ENCODE measurements around the gene C11orf54.
"Not testable (repeated sequence)": the region's sequence is repeated elsewhere in the genome, so short reads cannot be mapped to it uniquely, and the experiment has no call there.

Gene C11orf54

GRCh38 chr11:93734427-93735222 lies 6.8 kb upstream of the C11orf54 start:
- DNase-seq, result no peak

GRCh38 chr11:93735627-93736026 lies 5.8 kb upstream of the C11orf54 start:
- DNase-seq, result no peak

GRCh38 chr11:93736129-93736528 lies 5.3 kb upstream of the C11orf54 start:
- no peak for DNase-seq

GRCh38 chr11:93737904-93738612 lies 3.4 kb upstream of the C11orf54 start:
- DNase-seq, result no peak

- no peak for DNase-seq
Observed at GRCh38 chr11:93738647-93739081, 2.8 kb upstream of the C11orf54 start.

GRCh38 chr11:93740031-93740729 lies 1.3 kb upstream of the C11orf54 start:
- peak; percentile 43 for DNase-seq

GRCh38 chr11:93740730-93741093 lies 760 bp upstream of the C11orf54 start:
- DNase-seq, result peak; percentile 74

- no peak for DNase-seq
Observed at GRCh38 chr11:93741882-93742226, 382 bp downstream of the C11orf54 start.

GRCh38 chr11:93743291-93743690 lies 1.8 kb downstream of the C11orf54 start:
- DNase-seq, result no peak

- no peak for DNase-seq
Observed at GRCh38 chr11:93744669-93745004, 3.2 kb downstream of the C11orf54 start.

- DNase-seq, result not testable (repeated sequence)
Observed at GRCh38 chr11:93745005-93745755, 3.7 kb downstream of the C11orf54 start.

GRCh38 chr11:93746101-93746500 lies 4.6 kb downstream of the C11orf54 start:
- DNase-seq, result no peak

GRCh38 chr11:93747122-93747521 lies 5.7 kb downstream of the C11orf54 start:
- DNase-seq, result no peak

- DNase-seq, result no peak
Observed at GRCh38 chr11:93751001-93751400, 9.5 kb downstream of the C11orf54 start.

GRCh38 chr11:93753241-93753640 lies 11.8 kb downstream of the C11orf54 start:
- DNase-seq, result no peak

GRCh38 chr11:93756748-93757147 lies 15.3 kb downstream of the C11orf54 start:
- no peak for DNase-seq

- no peak for DNase-seq
Observed at GRCh38 chr11:93757301-93757700, 15.8 kb downstream of the C11orf54 start.

- DNase-seq, result no peak
Observed at GRCh38 chr11:93757924-93758865, 16.7 kb downstream of the C11orf54 start.

- not testable (repeated sequence) for DNase-seq
Observed at GRCh38 chr11:93759123-93759522, 17.7 kb downstream of the C11orf54 start.

GRCh38 chr11:93761910-93762309 lies 20.4 kb downstream of the C11orf54 start:
- no peak for DNase-seq

- DNase-seq, result no peak
Observed at GRCh38 chr11:93765551-93765950, 24.1 kb downstream of the C11orf54 start.

GRCh38 chr11:93766504-93766903 lies 25.0 kb downstream of the C11orf54 start:
- no peak for DNase-seq

Measured in activated naive CD4-positive, alpha-beta T cell treated with anti-CD3 and anti-CD28 coated beads, Interleukin-2, amount 50 U/mL, for 16 hours (primary cell).